Medulla oblongata (tissue), 1 donor: Measurements from ENCODE around the gene FAM151A.
"Not testable (repeated sequence)": the region's sequence is repeated elsewhere in the genome, so short reads cannot be mapped to it uniquely, and the experiment has no call there.

Experiments
- DNase-seq: peaks from one replicate; pipeline ENCODE4 v3.0.0-alpha.2; 2015; ENCODE audit errors: extremely low spot score

Gene FAM151A

DNA sequence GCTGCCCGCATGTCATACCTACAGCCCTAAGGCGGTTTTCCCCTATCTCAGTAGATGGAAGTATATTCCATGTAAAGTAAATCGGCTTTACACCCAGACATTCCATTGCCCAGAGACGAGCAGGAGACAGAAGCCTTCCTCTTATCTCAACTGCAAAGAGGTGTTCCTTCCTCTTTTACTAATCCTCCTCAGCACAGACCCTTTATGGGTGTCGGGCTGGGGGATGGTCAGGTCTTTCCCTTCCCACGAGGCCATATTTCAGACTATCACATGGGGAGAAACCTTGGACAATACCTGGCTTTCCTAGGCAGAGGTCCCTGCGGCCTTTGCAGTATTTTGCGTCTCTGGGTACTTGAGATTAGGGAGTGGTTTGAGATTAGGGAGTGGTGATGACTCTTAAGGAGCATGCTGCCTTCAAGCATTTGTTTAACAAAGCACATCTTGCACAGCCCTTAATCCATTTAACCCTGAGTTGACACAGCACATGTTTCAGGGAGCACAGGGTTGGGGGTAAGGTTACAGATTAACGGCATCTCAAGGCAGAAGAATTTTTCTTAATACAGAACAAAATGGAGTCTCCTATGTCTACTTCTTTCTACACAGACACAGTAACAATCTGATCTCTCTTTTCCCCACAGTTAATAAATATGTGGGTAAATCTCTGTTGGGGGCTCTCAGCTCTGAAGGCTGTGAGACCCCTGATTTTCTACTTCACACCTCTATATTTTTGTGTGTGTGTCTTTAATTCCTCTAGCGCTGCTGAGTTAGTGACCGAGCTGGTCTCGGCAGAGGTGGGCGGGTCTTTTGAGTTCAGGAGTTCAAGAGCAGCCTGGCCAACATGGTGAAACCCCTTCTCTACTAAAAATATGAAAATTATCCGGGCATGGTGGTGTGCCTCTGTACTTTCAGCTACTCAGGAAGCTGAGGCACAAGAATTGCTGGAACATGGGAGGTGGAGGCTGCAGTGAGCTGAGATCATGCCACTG is 13.4 kb upstream of the FAM151A start:
- DNase-seq, result not testable (repeated sequence)

- not testable (repeated sequence) for DNase-seq
These were observed 12.5 kb upstream of the FAM151A start for GRCh38 chr1:54635804-54636203.

DNA sequence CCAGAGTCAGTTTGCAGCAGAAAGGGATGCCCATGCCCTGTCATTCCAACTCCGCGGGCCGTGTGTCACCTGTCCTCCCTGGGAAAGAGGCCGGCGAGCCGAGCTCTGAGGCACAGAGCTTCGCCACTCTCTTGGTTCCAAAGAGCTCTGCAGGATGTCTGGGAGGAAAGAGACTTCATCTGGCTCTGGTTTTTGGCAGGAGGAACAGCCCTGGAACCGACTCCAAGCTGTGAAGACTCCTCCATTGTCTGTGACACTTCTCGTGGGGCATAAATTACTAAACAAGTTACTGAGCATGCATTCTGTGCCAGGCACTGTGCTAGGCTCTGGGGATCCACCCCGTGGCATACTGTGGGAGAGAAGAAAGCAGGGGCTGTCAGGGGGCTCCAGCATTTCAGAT is 3.9 kb upstream of the FAM151A start:
- DNase-seq, result peak; percentile 72

GRCh38 chr1:54624466-54625464 is 1.4 kb upstream of the FAM151A start:
- DNase-seq, result no peak

GRCh38 chr1:54619749-54620148 is 3.6 kb downstream of the FAM151A start:
- no peak for DNase-seq

GRCh38 chr1:54615531-54616279 is 7.6 kb downstream of the FAM151A start:
- DNase-seq, result no peak

DNA sequence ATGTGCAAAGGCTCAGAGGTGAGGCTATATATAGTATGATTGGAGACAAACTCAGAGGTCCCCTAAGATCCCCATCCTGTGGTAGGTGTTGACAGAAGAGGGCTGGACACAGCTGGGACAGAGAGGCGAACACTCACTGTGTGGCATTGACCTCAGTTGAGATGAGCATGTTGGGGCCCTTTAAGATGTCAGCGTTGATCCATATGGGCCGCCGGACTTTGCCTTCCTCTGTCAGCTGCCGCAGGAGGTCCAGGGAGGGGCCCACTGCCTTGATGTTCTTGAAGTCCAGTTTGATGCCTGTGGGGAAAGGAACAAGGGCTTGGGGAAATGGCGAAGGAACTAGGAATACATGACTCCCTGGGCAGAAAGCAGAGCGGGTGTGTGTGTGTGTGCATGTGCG is 8.8 kb downstream of the FAM151A start:
- no peak for DNase-seq

- DNase-seq, result no peak
These were observed 9.3 kb downstream of the FAM151A start for GRCh38 chr1:54614024-54614423.

- DNase-seq, result no peak
These were observed 11.7 kb downstream of the FAM151A start for GRCh38 chr1:54611621-54612020.

- DNase-seq, result no peak
These were observed 12.4 kb downstream of the FAM151A start for GRCh38 chr1:54610601-54611580.

DNA sequence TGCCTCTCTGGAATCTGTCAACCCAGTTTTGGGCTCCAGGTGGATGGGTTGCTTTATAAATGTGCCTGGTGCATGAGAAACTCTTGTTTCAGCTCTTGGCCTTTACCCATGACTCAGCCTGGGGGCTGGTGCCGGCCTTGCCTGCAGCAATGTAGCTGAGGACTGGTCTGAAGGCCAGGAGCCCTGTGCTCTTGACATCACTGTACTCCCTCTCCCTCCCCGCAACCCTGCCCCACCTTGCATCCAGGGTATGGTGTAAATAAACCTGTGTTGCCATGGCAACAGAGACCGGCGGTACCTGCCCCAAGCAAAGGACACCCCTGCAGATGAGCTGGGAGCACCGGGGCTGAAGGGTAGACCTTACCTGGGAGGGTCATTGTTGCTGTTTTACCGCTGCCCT is 13.3 kb downstream of the FAM151A start:
- no peak for DNase-seq

DNA sequence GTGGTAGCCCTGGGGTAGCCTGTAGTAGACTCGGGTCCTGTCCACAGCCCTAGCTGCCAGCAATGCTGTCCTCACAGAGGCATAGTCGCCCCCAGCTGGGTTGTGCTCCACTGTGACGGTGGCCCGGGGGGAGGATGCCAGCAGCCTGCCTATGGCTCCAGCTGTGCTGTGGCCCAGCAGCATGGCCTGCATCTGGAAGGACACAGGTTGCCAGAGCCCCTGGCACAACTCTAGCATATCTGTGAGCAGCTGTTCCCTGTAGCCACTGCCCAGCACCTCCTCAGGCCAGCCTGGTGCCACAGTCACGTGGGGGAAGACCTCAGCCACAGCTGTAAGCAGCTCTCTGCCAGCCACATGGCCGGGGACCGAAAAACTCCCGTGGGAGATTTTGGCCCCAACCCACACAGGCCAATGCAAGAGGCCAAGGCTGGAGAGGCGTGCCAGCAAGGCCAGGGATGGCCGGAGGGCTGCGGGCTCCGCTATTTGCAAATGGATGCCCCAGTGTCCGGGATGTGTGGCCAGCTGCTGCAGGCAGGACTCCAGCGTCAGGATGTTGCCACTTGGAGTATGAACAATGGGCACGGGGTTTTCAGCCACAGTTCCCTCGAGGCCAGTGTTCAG is 13.9 kb downstream of the FAM151A start:
- DNase-seq, result peak; percentile 18

- no peak for DNase-seq
These were observed 14.6 kb downstream of the FAM151A start for GRCh38 chr1:54608566-54609230.

GRCh38 chr1:54607821-54608565 is 15.3 kb downstream of the FAM151A start:
- no peak for DNase-seq

DNA sequence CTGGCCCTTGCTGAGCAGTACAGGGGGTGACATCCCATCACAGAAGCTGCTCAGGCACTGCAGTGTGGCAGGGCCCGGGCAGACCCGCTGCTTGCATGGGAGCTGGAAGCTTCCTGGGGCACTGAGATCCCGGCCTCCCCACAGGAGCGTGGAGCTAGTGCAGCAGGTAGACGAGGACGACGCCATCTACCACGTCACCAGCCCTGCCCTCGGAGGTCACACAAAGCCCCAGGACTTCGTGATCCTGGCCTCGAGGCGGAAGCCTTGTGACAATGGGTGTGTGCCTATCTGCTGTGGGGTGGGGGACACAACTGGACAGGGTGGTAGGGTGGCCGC is 16.4 kb downstream of the FAM151A start:
- no peak for DNase-seq

DNA sequence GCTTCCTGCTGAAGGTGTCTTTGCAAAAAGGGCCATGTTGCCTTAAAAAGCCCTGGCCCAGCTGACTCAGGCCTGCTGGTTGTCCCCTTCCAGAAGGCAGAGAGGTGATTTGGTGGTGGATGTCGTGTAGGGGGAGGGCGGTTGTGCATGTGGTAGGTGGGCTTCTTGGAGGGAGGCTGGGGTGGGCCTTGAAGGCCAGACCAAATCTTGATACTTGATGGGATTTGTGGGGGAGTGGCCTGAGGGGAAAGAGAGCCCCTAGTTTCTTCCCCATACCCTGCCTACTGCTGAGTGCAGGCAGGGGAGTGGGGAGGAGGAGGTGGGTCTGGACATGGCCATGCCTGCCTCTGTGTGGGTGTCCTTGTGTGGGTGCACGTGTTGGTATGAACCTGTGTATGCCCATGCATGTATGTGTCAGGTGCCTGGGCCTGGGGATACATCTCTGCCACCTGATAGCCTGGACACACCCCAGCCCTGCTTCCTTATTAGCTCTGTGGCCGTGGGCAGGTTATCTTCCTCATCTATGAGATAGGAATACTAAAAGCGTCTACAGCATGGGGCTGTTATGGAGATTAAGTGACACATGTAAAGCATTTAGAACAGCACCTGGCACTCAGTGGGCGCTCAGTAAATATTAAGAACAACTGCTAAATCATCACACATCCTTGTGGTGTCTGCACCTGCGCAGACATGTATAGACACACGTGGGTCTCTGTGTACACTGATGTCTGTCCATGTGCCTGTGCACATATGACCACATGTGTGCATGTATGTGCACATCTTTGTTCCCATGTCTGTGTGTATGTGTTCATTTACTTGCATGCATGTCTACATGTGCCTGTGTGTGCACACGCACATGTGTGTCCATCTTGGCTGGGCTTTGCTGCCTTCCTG is 17.0 kb downstream of the FAM151A start:
- no peak for DNase-seq

GRCh38 chr1:54604572-54605370 is 18.6 kb downstream of the FAM151A start:
- no peak for DNase-seq
